Fibroblast of lung (primary cell): ENCODE measurements around the gene FBXW11.

ENCODE experiments used
- CTCF ChIP-seq, 2 donors: IDR thresholded peaks in 1 of 2; conservative IDR thresholded peaks in 1 of 2; 1 replicate in 1 of 2; 2 replicates in 1 of 2; pipeline ENCODE4 v1.5.1; 2011 to 2012; ENCODE audit warnings: low read length in 2 of 2, control low read depth in 1 of 2, inconsistent platforms in 1 of 2, low read depth in 1 of 2, mild to moderate bottlenecking in 1 of 2
- EZH2 ChIP-seq: IDR thresholded peaks from 2 replicates; pipeline ENCODE4 v1.5.1; 2012; ENCODE audit warnings: low read length, control low read depth, mild to moderate bottlenecking; ENCODE audit errors: missing control alignments

- no peak for TF ChIP-seq CTCF (conservative IDR thresholded peaks at IDR 0.05 in 1 of 2, IDR thresholded peaks at IDR 0.05 in 1 of 2; ENCODE audit: low read depth in 1 of 2, low read length in 2 of 2)
- TF ChIP-seq EZH2, result no peak
Measured at GRCh38 chr5:172029876-172030275, 23.4 kb upstream of the FBXW11 start.
